SK-N-DZ (cell line): ENCODE data around the gene CENPM.

Experiments
- DNase-seq: peaks from one replicate; pipeline ENCODE4 v3.0.0-alpha.2; 2015; ENCODE audit warnings: low spot score

CENPM gene

GRCh38 chr22:41915035-41915785 lies 31.7 kb downstream of the CENPM start, which contains the start of gene SHISA8:
Gene SHISA8 (minus strand): TSS chr22:41915074. CDS start chr22:41914667, 407 bp downstream.
- no peak for DNase-seq

GRCh38 chr22:41914611-41915034 lies 32.3 kb downstream of the CENPM start:
- DNase-seq = no peak

GRCh38 chr22:41913842-41914534 lies 33.0 kb downstream of the CENPM start:
- DNase-seq = no peak

- DNase-seq = no peak
Measured at GRCh38 chr22:41913040-41913719, 33.8 kb downstream of the CENPM start.

- DNase-seq = no peak
Measured at GRCh38 chr22:41912338-41913039, 34.5 kb downstream of the CENPM start.

- no peak for DNase-seq
Measured at GRCh38 chr22:41911001-41911611, 35.8 kb downstream of the CENPM start.

- DNase-seq = no peak
Measured at GRCh38 chr22:41910050-41911000, 36.6 kb downstream of the CENPM start.

GRCh38 chr22:41909310-41910049 lies 37.5 kb downstream of the CENPM start:
- no peak for DNase-seq

GRCh38 chr22:41908411-41909309 lies 38.3 kb downstream of the CENPM start:
- DNase-seq = no peak

GRCh38 chr22:41907436-41908401 lies 39.2 kb downstream of the CENPM start:
- no peak for DNase-seq

GRCh38 chr22:41906822-41907221 lies 40.1 kb downstream of the CENPM start:
- no peak for DNase-seq

GRCh38 chr22:41905411-41906202 lies 41.3 kb downstream of the CENPM start:
- no peak for DNase-seq

- no peak for DNase-seq
Measured at GRCh38 chr22:41904450-41905410, 42.2 kb downstream of the CENPM start.

GRCh38 chr22:41902932-41903421 lies 44.0 kb downstream of the CENPM start:
- no peak for DNase-seq

GRCh38 chr22:41902016-41902415 lies 44.9 kb downstream of the CENPM start:
- no peak for DNase-seq
